ENCODE data around the gene ZFAND2B. TPM values are rescaled to one million over a fixed set of nuclear protein-coding genes. Genes with fewer than 3 reads are reported as not detected.

Gene ZFAND2B
- total RNA-seq, 1 experiment from 2014 or later: 25.7 TPM

DNA sequence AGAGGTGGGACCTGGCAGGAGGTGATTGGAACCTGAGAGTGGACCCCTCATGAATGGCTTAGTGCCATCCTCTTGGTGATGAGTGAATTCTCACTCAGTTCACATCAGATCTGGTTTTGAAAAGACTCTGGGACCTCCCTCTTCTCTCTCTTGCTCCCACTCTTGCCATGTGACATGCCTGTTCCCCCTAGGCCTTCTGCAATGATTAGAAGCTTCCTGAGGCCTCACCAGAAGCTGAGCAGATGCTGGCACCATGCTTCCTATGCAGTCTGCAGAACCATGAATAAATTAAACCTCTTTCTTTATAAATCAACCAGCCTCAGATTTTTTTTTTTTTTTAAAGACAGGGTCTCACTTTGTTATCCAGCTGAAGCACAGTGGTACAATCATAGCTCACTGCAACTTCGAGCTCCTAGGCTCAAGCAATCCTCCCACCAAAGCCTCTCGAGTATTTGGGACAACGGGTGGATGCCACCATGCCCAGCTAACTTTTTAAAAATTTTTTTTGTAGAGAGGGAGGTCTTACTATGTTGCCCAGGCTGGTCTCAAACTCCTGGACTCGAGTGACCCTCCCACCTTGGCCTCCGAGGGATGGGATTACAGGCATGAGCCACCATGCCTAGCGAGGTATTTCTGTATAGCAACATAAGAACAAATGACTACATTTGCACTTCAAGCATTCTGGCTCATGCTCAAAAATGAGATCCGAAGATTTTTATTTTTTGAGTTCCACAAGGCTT, 2.0 kb upstream of the ZFAND2B start:
- Mint-ChIP-seq H3K27ac (ENCODE audit: unreplicated experiment) (no peak overlapping the region), H3K36me3 (ENCODE audit: insufficient read depth, unreplicated experiment) (peaks cover 24% of the 10 kb centered on the region), H3K9me3 (ENCODE audit: low read depth, unreplicated experiment) (no peaks in the 10 kb centered on the region), H3K4me1 (ENCODE audit: low read depth, unreplicated experiment) (peaks cover 8% of the 10 kb centered on the region), H3K27me3 (ENCODE audit: unreplicated experiment) (peaks cover 5% of the 10 kb centered on the region), H3K4me3 (ENCODE audit: low read depth, unreplicated experiment) (no peak overlapping the region)
- CTCF ChIA-PET: no interaction called here
- intact Hi-C loops (cut with micrococcal nuclease; ENCODE audit: unreplicated experiment): no loop called here
- TF ChIP-seq, protein P1, sequence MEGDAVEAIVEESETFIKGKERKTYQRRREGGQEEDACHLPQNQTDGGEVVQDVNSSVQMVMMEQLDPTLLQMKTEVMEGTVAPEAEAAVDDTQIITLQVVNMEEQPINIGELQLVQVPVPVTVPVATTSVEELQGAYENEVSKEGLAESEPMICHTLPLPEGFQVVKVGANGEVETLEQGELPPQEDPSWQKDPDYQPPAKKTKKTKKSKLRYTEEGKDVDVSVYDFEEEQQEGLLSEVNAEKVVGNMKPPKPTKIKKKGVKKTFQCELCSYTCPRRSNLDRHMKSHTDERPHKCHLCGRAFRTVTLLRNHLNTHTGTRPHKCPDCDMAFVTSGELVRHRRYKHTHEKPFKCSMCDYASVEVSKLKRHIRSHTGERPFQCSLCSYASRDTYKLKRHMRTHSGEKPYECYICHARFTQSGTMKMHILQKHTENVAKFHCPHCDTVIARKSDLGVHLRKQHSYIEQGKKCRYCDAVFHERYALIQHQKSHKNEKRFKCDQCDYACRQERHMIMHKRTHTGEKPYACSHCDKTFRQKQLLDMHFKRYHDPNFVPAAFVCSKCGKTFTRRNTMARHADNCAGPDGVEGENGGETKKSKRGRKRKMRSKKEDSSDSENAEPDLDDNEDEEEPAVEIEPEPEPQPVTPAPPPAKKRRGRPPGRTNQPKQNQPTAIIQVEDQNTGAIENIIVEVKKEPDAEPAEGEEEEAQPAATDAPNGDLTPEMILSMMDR (IDR thresholded peaks at IDR 0.05; ENCODE audit: unreplicated experiment): no peak
- BruUV-seq (replicated peaks): no TSS peak
- DNase-seq: no peak

DNA sequence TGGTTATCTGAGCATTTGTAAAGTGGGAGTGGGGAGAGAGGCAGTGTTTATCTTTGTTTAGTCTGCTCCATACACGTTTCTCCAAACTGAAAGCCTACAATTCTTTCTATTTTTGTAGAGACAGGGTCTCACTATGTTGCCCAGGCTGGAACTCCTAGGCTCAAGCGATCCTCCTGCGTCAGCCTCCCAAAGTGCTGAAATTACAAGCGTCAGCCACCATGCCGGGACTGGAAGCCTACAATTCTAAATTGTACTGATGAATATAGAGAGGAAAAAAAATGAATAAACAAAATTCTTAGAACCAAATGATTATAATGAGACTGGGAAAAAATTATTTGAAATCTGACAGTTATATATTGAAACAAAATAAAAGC, 1.4 kb upstream of the ZFAND2B start:
- no peak for DNase-seq
- CTCF ChIA-PET: no interaction called here
- no peaks in the 10 kb centered on the region for H3K9me3 Mint-ChIP-seq (ENCODE audit: low read depth, unreplicated experiment)
- TF ChIP-seq, protein P1 (IDR thresholded peaks at IDR 0.05; ENCODE audit: unreplicated experiment): no peak
- H3K4me1 Mint-ChIP-seq (ENCODE audit: low read depth, unreplicated experiment): peaks cover 8% of the 10 kb centered on the region
- intact Hi-C loops (cut with micrococcal nuclease; ENCODE audit: unreplicated experiment): no loop called here
- H3K4me3 Mint-ChIP-seq (ENCODE audit: low read depth, unreplicated experiment): no peak overlapping the region
- H3K27ac Mint-ChIP-seq (ENCODE audit: unreplicated experiment): no peak overlapping the region
- BruUV-seq (replicated peaks): no TSS peak
- no peaks in the 10 kb centered on the region for H3K27me3 Mint-ChIP-seq (ENCODE audit: unreplicated experiment)
- H3K36me3 Mint-ChIP-seq (ENCODE audit: insufficient read depth, unreplicated experiment): peaks cover 24% of the 10 kb centered on the region

DNA sequence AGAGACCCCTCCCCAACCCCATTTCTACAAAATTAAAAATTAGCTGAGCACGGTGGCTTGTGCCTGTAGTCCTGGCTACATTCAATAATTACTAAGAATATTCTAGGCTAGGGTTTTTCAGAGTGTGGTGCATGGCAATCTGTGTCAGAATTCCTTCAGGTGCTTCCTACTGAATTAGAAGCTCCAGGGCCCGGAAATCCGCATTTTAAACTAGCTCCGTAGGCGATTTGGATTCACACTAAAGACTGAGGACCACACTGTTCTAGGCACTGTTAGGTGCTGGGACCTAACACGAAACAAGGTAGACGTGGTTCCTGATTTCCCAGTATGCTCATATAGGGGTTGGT, 628 bp upstream of the ZFAND2B start:
- no peaks in the 10 kb centered on the region for H3K9me3 Mint-ChIP-seq (ENCODE audit: low read depth, unreplicated experiment)
- H3K4me1 Mint-ChIP-seq (ENCODE audit: low read depth, unreplicated experiment): peaks cover 8% of the 10 kb centered on the region
- TF ChIP-seq, protein P1 (IDR thresholded peaks at IDR 0.05; ENCODE audit: unreplicated experiment): no peak
- H3K27me3 Mint-ChIP-seq (ENCODE audit: unreplicated experiment): no peaks in the 10 kb centered on the region
- CTCF ChIA-PET: interaction anchor here (0.9 to 1.2 kb wide), 2 partner anchors 30 to 48 kb away, joined by 4 to 6 read pairs; partner anchors contain the start of genes CNPPD1 and TUBA4A
- H3K4me3 Mint-ChIP-seq (ENCODE audit: low read depth, unreplicated experiment): peak overlapping the region; percentile 84
- no TSS peak for BruUV-seq (replicated peaks)
- no peak for DNase-seq
- peaks cover 24% of the 10 kb centered on the region for H3K36me3 Mint-ChIP-seq (ENCODE audit: insufficient read depth, unreplicated experiment)
- intact Hi-C loops (cut with micrococcal nuclease; ENCODE audit: unreplicated experiment): no loop called here
- H3K27ac Mint-ChIP-seq (ENCODE audit: unreplicated experiment): peak overlapping the region; percentile 77

DNA sequence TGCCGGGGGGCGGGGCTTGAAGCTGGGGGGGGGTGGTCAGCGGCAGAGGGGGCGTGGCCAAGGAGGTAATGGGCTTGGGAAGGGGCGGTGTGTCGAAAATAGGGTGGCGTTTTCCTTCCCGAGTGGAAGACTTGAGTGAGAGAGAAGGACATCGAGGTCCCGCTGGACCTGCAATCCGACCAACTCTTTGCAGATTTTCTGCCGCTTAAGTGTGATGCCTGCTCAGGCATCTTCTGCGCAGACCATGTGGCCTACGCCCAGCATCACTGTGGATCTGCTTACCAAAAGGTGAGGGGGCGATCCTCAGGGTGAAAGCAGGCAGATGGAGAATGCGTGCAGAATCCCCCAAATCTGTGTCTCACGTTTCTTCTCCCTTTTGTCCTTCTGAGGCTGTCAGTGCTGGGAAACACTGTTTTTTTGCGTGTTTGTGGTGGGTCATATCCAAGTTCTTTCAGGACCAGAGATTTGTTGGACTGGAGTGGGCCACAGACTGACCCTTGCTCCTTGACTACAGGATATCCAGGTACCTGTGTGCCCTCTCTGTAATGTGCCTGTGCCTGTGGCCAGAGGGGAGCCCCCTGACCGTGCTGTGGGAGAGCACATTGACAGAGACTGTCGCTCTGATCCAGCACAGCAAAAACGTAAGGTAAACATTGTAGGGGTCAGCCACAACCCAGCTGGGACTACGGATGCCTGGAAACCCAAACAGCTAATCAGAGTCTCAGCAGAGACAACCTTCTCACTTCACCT, 727 bp downstream of the ZFAND2B start:
- H3K27me3 Mint-ChIP-seq (ENCODE audit: unreplicated experiment): no peaks in the 10 kb centered on the region
- peaks cover 24% of the 10 kb centered on the region for H3K36me3 Mint-ChIP-seq (ENCODE audit: insufficient read depth, unreplicated experiment)
- TF ChIP-seq, protein P1 (IDR thresholded peaks at IDR 0.05; ENCODE audit: unreplicated experiment): no peak
- intact Hi-C loops (cut with micrococcal nuclease; ENCODE audit: unreplicated experiment): no loop called here
- H3K4me1 Mint-ChIP-seq (ENCODE audit: low read depth, unreplicated experiment): peaks cover 8% of the 10 kb centered on the region
- no peak for DNase-seq
- peak overlapping the region; percentile 84 for H3K4me3 Mint-ChIP-seq (ENCODE audit: low read depth, unreplicated experiment)
- H3K27ac Mint-ChIP-seq (ENCODE audit: unreplicated experiment): no peak overlapping the region
- CTCF ChIA-PET: interaction anchor here (0.6 kb wide), 1 partner anchor 11 kb away, joined by 3 read pairs; no protein-coding TSS in a partner anchor
- BruUV-seq (replicated peaks): TSS peak; percentile 74
- no peaks in the 10 kb centered on the region for H3K9me3 Mint-ChIP-seq (ENCODE audit: low read depth, unreplicated experiment)
